IMR-90 (cell line): Measurements from ENCODE around the gene PLA2G4D. TPM values are rescaled to one million over a fixed set of nuclear protein-coding genes. Genes with fewer than 3 reads are reported as not detected.

Experiments used
- ATAC-seq: fragments of 200-7000 bp; cut with Tn5 transposase; 2 replicates; pipeline ENCODE4 v1.9.1; 2020; ENCODE audit warnings: low read depth, mild to moderate bottlenecking, moderate library complexity
- BruUV-seq: library from RNA; stranded (reverse); fragments of 400-500 nt; replicated peaks from 2 replicates; lab custom pipeline; 2021; lab: Mats Ljungman, UMichigan
- CTCF ChIA-PET: fragments of 300-600 bp; formaldehyde crosslinking; extraction: SDS; loops from one replicate; lab custom pipeline; 2021; ENCODE audit warnings: antibody characterized with exemption; lab: Yijun Ruan, JAX
- POLR2A ChIA-PET: fragments of 300-600 bp; sonication (Branson Sonifier 250); formaldehyde crosslinking; loops from one replicate; lab custom pipeline; 2022; ENCODE audit warnings: antibody characterized with exemption; ENCODE audit not compliant: unreplicated experiment; lab: Charles Lee
- DNase-seq: peaks from one replicate; pipeline ENCODE4 v3.0.0; 2013
- H2AFZ ChIP-seq: replicated peaks from 2 replicates; pipeline ENCODE3; 2013; ENCODE audit warnings: low read length, mild to moderate bottlenecking; ENCODE audit not compliant: poor library complexity
- H2AK5ac ChIP-seq: 2 replicates; pipeline ENCODE4 v1.6.1; 2013; ENCODE audit warnings: low read depth, low read length, inconsistent platforms
- H2AK9ac ChIP-seq: replicated peaks from 2 replicates; pipeline ENCODE3; 2013; ENCODE audit warnings: mild to moderate bottlenecking, low read depth, low read length, moderate library complexity; ENCODE audit not compliant: poor library complexity
- H2BK120ac ChIP-seq: 2 replicates; pipeline ENCODE4 v1.6.1; 2013; ENCODE audit warnings: low read depth, low read length, inconsistent platforms
- H2BK15ac ChIP-seq: 3 replicates; pipeline ENCODE4 v1.6.1; 2013; ENCODE audit warnings: low read depth, low read length, inconsistent platforms
- H2BK20ac ChIP-seq: 2 replicates; pipeline ENCODE4 v1.6.1; 2013; ENCODE audit warnings: low read depth, mild to moderate bottlenecking, inconsistent platforms, low read length, moderate library complexity
- H2BK5ac ChIP-seq: 2 replicates; pipeline ENCODE4 v1.6.1; 2013; ENCODE audit warnings: mild to moderate bottlenecking, low read depth, low read length, inconsistent platforms; ENCODE audit not compliant: poor library complexity, severe bottlenecking
- H3K14ac ChIP-seq: replicated peaks from 2 replicates; pipeline ENCODE4 v1.6.1; 2013; ENCODE audit warnings: low read depth, low read length, inconsistent platforms
- H3K18ac ChIP-seq: 2 replicates; pipeline ENCODE4 v1.6.1; 2013; ENCODE audit warnings: low read depth, low read length, control low read depth
- H3K23ac ChIP-seq: 2 replicates; pipeline ENCODE4 v1.6.1; 2013; ENCODE audit warnings: low read depth, low read length, inconsistent platforms
- H3K27ac ChIP-seq: 2 replicates; pipeline ENCODE4 v1.5.1; 2013; ENCODE audit warnings: mild to moderate bottlenecking, control low read depth, low read length; ENCODE audit not compliant: insufficient read depth
- H3K27me3 ChIP-seq: 2 replicates; pipeline ENCODE4 v1.6.1; 2013; ENCODE audit warnings: low read length; ENCODE audit not compliant: control insufficient read depth, insufficient read depth
- H3K36me3 ChIP-seq: 2 replicates; pipeline ENCODE4 v1.6.1; 2013; ENCODE audit warnings: low read length, mixed read lengths; ENCODE audit not compliant: control insufficient read depth, insufficient read depth
- H3K4ac ChIP-seq: 2 replicates; pipeline ENCODE4 v1.6.1; 2013; ENCODE audit warnings: low read depth, low read length, inconsistent platforms
- H3K4me1 ChIP-seq: 2 replicates; pipeline ENCODE4 v1.6.1; 2013; ENCODE audit warnings: low read length, mixed read lengths; ENCODE audit not compliant: control insufficient read depth, insufficient read depth
- H3K4me2 ChIP-seq: 2 replicates; pipeline ENCODE4 v1.6.1; 2013; ENCODE audit warnings: low read depth, mild to moderate bottlenecking, control low read depth, low read length, moderate library complexity
- H3K4me3 ChIP-seq: 2 replicates; pipeline ENCODE4 v1.5.1; 2013; ENCODE audit warnings: low read depth, mild to moderate bottlenecking, control low read depth, low read length, moderate library complexity; ENCODE audit not compliant: insufficient read depth
- H3K56ac ChIP-seq: 2 replicates; pipeline ENCODE4 v1.6.1; 2013; ENCODE audit warnings: low read length, inconsistent platforms; ENCODE audit not compliant: insufficient read depth; ENCODE audit errors: extremely low read depth
- H3K79me1 ChIP-seq, 2 experiments: 2 replicates each; pipeline ENCODE4 v1.6.1; 2013; ENCODE audit warnings: low read length in 2 of 2, inconsistent platforms in 1 of 2, low read depth in 1 of 2
- H3K9ac ChIP-seq: 2 replicates; pipeline ENCODE4 v1.6.1; 2013; ENCODE audit warnings: low read depth, low read length, control low read depth
- H3K9me1 ChIP-seq: 2 replicates; pipeline ENCODE4 v1.6.1; 2013; ENCODE audit warnings: low read length, inconsistent platforms; ENCODE audit not compliant: insufficient read depth
- H3K9me3 ChIP-seq: 2 replicates; pipeline ENCODE4 v1.6.1; 2013; ENCODE audit warnings: low read length; ENCODE audit not compliant: control insufficient read depth, insufficient read depth
- H4K20me1 ChIP-seq: 2 replicates; pipeline ENCODE4 v1.6.1; 2013; ENCODE audit warnings: low read length, inconsistent platforms; ENCODE audit not compliant: insufficient read depth
- H4K5ac ChIP-seq: 2 replicates; pipeline ENCODE4 v1.6.1; 2013; ENCODE audit warnings: mild to moderate bottlenecking, low read depth, low read length, control low read depth
- H4K8ac ChIP-seq, 2 experiments: 2 replicates each; pipeline ENCODE4 v1.6.1; 2013; ENCODE audit warnings: low read depth in 2 of 2, low read length in 2 of 2, control low read depth in 1 of 2, inconsistent platforms in 1 of 2
- H4K91ac ChIP-seq: 2 replicates; pipeline ENCODE4 v1.6.1; 2013; ENCODE audit warnings: low read depth, low read length, inconsistent platforms; ENCODE audit not compliant: insufficient read depth
- CEBPB ChIP-seq: IDR thresholded peaks from 2 replicates; pipeline ENCODE4 v1.6.1; 2012; ENCODE audit warnings: low read depth, low read length, improper control_type of control experiment
- CHD1 ChIP-seq: IDR thresholded peaks from 2 replicates; pipeline ENCODE4 v1.6.1; 2012; ENCODE audit warnings: low read depth, low read length, improper control_type of control experiment
- POLR2A ChIP-seq: IDR thresholded peaks from 2 replicates; pipeline ENCODE4 v1.6.1; 2012; ENCODE audit warnings: mild to moderate bottlenecking, low read depth, low read length
- WGBS, 2 experiments: methylation state at CpG; one replicate each; pipeline versions ENCODE4 v1.1.5 to v1.1.7; 2013; ENCODE audit warnings: missing lambda C conversion rate in 2 of 2; ENCODE audit not compliant: insufficient read length in 1 of 2; ENCODE audit errors: extremely low coverage in 2 of 2; 5-methylcytosine and 5-hydroxymethylcytosine counted together
- dilution Hi-C: fragments of 300-500 bp; cut with HindIII; formaldehyde crosslinking; loops from one replicate; pipeline ENCODE4 v1.14.3; 2018; ENCODE audit warnings: low sequenced_read_pairs; ENCODE audit not compliant: unreplicated experiment
- in situ Hi-C: fragments of 300-500 bp; cut with MboI; formaldehyde crosslinking; loops from 3 replicates; pipeline ENCODE4 v1.14.3; 2019; ENCODE audit warnings: low sequenced_read_pairs, inconsistent platforms, mixed read lengths
- intact Hi-C: fragments of 100-400 bp; cut with micrococcal nuclease; formaldehyde crosslinking; loops from 2 replicates; pipeline ENCODE4 v1.10.0; 2022
- polyA plus RNA-seq, 3 experiments: library from polyadenylated mRNA; depleted of rRNA; stranded (reverse); fragments of >200 nt; gene quantifications; 2 replicates each; pipeline ENCODE4 v1.2.3, GENCODE V29; 2012; ENCODE audit warnings: low replicate concordance in 1 of 3
- total RNA-seq: library from RNA; depleted of rRNA; stranded (reverse); fragments of >200 nt; gene quantifications from 2 replicates; pipeline ENCODE4 v1.2.3, GENCODE V29; 2012

Gene PLA2G4D
- total and polyA plus RNA-seq, 2 of the 4 experiments (the other 2 are of a cell fraction), result not detected

GRCh38 chr15:42085721-42086120 is 8.6 kb downstream of the PLA2G4D start:
- no peak for DNase-seq
- no peak overlapping the region for H2AFZ ChIP-seq
- no peak for ATAC-seq
- H3K4me2 ChIP-seq, result no peak overlapping the region
- H3K56ac ChIP-seq, result no peak overlapping the region
- H3K79me1 ChIP-seq, result no peaks in the 10 kb centered on the region
- H3K9me3 ChIP-seq, result no peaks in the 10 kb centered on the region
- no peak overlapping the region for H4K8ac ChIP-seq
- H3K23ac ChIP-seq, result no peak overlapping the region
- H4K5ac ChIP-seq, result no peak overlapping the region
- H2AK9ac ChIP-seq, result no peak overlapping the region
- no peak overlapping the region for H3K4me3 ChIP-seq
- no TSS peak for BruUV-seq
- CTCF ChIA-PET, result no interaction called here
- in situ Hi-C loops, result no loop called here
- H3K4ac ChIP-seq, result no peak overlapping the region
- TF ChIP-seq CEBPB (no peak), CHD1 (no peak), POLR2A (no peak)
- H4K91ac ChIP-seq, result no peak overlapping the region
- H2BK5ac ChIP-seq, result no peak overlapping the region
- no peak overlapping the region for H2AK5ac ChIP-seq
- H2BK120ac ChIP-seq, result no peak overlapping the region
- no peak overlapping the region for H3K18ac ChIP-seq
- POLR2A ChIA-PET, result interaction anchor here (0.6 kb wide), 1 partner anchor 1336 kb away, joined by 4 read pairs; no protein-coding TSS in a partner anchor
- no peak overlapping the region for H2BK20ac ChIP-seq
- no peak overlapping the region for H3K14ac ChIP-seq
- H3K4me1 ChIP-seq, result no peaks in the 10 kb centered on the region
- no peak overlapping the region for H2BK15ac ChIP-seq
- peaks cover 82% of the 10 kb centered on the region for H3K27me3 ChIP-seq
- no peaks in the 10 kb centered on the region for H3K36me3 ChIP-seq
- intact Hi-C loops, result loop anchor here (5.0 kb wide), 1 partner anchor 52 kb away; no protein-coding TSS in a partner anchor
- H3K27ac ChIP-seq, result no peak overlapping the region
- H4K20me1 ChIP-seq, result no peaks in the 10 kb centered on the region
- H3K9ac ChIP-seq, result no peak overlapping the region
- dilution Hi-C loops, result no loop called here
- WGBS, 2 experiments, result no CpG with 5 or more reads among the region's 3 CpGs
- H3K9me1 ChIP-seq, result no peaks in the 10 kb centered on the region
